Breast epithelium (tissue), 3 donors: ENCODE data around the gene NAV2.

Source experiments
- POLR2A ChIP-seq: fragments of 450-650 bp; IDR thresholded peaks from one replicate; pipeline ENCODE4 v1.6.1; 2016; ENCODE audit warnings: antibody characterized with exemption, mild to moderate bottlenecking, moderate library complexity
- POLR2AphosphoS5 ChIP-seq, 3 donors: sonication (generic); formaldehyde crosslinking; IDR thresholded peaks; one replicate each; pipeline ENCODE4 v1.6.1; 2017; ENCODE audit warnings: antibody characterized with exemption in 3 of 3
- TF ChIP-seq, protein P1 (sequence below), 3 donors: fragments of 450-650 bp; IDR thresholded peaks; one replicate each; pipeline ENCODE4 v1.5.1; 2016 to 2017; ENCODE audit warnings: antibody characterized with exemption in 3 of 3, mild to moderate bottlenecking in 3 of 3, moderate library complexity in 3 of 3

DNA sequence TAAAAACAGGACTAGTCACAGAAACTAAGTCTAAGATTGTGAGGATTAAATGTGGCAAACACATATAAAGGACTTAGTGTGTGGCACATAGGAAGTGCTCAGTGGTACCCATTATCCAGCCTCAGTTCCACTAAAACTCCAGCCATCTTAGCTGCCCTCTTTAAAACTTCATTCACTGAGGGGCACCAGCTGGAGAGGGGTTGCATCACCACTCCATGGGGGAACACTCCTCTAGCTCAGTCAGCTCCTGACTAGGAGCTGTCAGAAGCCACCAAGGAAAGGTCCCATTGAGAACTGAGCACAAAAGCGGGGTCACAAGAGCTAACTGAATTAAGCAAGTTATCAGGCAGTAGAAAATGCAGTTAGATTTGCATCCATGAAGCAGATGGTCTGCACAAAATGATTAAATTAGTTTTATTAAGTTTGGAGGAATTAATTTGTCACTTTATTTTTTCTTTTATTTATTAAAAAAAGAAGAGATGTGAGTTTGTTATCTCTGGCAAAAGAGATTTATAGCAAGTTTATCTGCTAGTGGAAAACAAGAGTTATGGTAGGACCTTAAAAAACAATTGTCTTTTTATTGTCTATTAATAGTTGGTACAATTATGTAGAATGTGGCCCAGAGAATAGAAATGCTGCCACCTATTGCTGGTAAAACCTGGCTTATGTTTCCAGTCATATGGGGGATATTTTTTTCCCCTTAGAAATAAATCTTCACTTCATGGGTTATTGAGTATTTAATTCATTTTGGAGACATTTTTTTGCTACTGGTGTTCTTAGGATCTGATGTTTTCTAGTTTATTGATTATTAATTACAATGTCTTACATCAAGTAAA is 95.7 kb downstream of the NAV2 start:
- TF ChIP-seq POLR2A (no peak), POLR2AphosphoS5 (IDR thresholded peaks at IDR 0.05) (no peak)
- TF ChIP-seq, protein P1, sequence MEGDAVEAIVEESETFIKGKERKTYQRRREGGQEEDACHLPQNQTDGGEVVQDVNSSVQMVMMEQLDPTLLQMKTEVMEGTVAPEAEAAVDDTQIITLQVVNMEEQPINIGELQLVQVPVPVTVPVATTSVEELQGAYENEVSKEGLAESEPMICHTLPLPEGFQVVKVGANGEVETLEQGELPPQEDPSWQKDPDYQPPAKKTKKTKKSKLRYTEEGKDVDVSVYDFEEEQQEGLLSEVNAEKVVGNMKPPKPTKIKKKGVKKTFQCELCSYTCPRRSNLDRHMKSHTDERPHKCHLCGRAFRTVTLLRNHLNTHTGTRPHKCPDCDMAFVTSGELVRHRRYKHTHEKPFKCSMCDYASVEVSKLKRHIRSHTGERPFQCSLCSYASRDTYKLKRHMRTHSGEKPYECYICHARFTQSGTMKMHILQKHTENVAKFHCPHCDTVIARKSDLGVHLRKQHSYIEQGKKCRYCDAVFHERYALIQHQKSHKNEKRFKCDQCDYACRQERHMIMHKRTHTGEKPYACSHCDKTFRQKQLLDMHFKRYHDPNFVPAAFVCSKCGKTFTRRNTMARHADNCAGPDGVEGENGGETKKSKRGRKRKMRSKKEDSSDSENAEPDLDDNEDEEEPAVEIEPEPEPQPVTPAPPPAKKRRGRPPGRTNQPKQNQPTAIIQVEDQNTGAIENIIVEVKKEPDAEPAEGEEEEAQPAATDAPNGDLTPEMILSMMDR (IDR thresholded peaks at IDR 0.05): no peak
